Vagina (tissue), 2 donors: ENCODE data around the gene LPP. TPM values are rescaled to one million over a fixed set of nuclear protein-coding genes. Genes with fewer than 3 reads are reported as not detected.

Experiments
- DNase-seq, 2 donors: peaks; one replicate each; pipeline ENCODE4 v3.0.0-alpha.2; 2017; ENCODE audit errors: extremely low spot score in 2 of 2
- H3K27ac ChIP-seq: fragments of 200-600 bp; sonication (generic); one replicate; pipeline ENCODE4 v1.5.1; 2019
- H3K27me3 ChIP-seq: fragments of 200-600 bp; sonication (generic); one replicate; pipeline ENCODE4 v1.5.1; 2019
- H3K36me3 ChIP-seq, 2 donors: fragments of 200-600 bp; sonication (generic); one replicate each; pipeline ENCODE4 v1.5.1; 2017 to 2019
- H3K4me1 ChIP-seq: fragments of 200-600 bp; sonication (generic); one replicate; pipeline ENCODE4 v1.5.1; 2019
- H3K4me3 ChIP-seq, 2 donors: fragments of 200-600 bp; sonication (generic); 1 replicate in 1 of 2; 2 replicates in 1 of 2; pipeline ENCODE4 v1.5.1; 2016 to 2019
- H3K9me3 ChIP-seq: fragments of 200-600 bp; sonication (generic); one replicate; pipeline ENCODE4 v1.5.1; 2019
- CTCF ChIP-seq, 3 experiments: fragments of 450-650 bp in 2 of 3; fragments of 200-600 bp in 1 of 3; sonication (generic) in 1 of 3; IDR thresholded peaks; one replicate each; pipeline ENCODE4 v1.5.1; 2017 to 2019; ENCODE audit warnings: antibody characterized with exemption in 3 of 3, mild to moderate bottlenecking in 2 of 3, moderate library complexity in 2 of 3
- POLR2A ChIP-seq, 2 donors: fragments of 450-650 bp; IDR thresholded peaks; one replicate each; pipeline ENCODE4 v1.6.1; 2017; ENCODE audit warnings: antibody characterized with exemption in 2 of 2, mild to moderate bottlenecking in 2 of 2, moderate library complexity in 2 of 2
- POLR2AphosphoS5 ChIP-seq, 2 donors: sonication (generic); formaldehyde crosslinking; IDR thresholded peaks; one replicate each; pipeline ENCODE4 v1.9.0; 2017; ENCODE audit warnings: antibody characterized with exemption in 2 of 2, mild to moderate bottlenecking in 2 of 2, low read depth in 1 of 2; ENCODE audit not compliant: insufficient read depth in 1 of 2
- intact Hi-C: fragments of 100-400 bp; cut with DNase I; formaldehyde crosslinking; loops from one replicate; pipeline ENCODE4 v1.15.1; 2023
- total RNA-seq: library from RNA; depleted of rRNA; stranded (reverse); fragments of >200 nt; gene quantifications from one replicate; pipeline ENCODE4 v1.2.3, GENCODE V29; 2016

LPP gene
- total RNA-seq, 1 donor from 2014 or later, result 248 TPM

GRCh38 chr3:188558343-188559071 is 404.6 kb downstream of the LPP start:
- intact Hi-C loops, result no loop called here
- TF ChIP-seq POLR2AphosphoS5 (IDR thresholded peaks at IDR 0.05; ENCODE audit: insufficient read depth in 1 of 2, low read depth in 1 of 2) (no peak), CTCF (IDR thresholded peaks at IDR 0.05) (no peak), POLR2A (IDR thresholded peaks at IDR 0.05) (no peak)
- Histone ChIP-seq H3K36me3 (no peaks in the 10 kb centered on the region), H3K27me3 (no peaks in the 10 kb centered on the region), H3K4me3 (no peak overlapping the region), H3K4me1 (peaks cover 9% of the 10 kb centered on the region), H3K9me3 (no peaks in the 10 kb centered on the region), H3K27ac (no peak overlapping the region)
- DNase-seq, result no peak

GRCh38 chr3:188559072-188559429 is 405.1 kb downstream of the LPP start:
- H3K4me3 ChIP-seq, result no peak overlapping the region
- H3K36me3 ChIP-seq, result no peaks in the 10 kb centered on the region
- no peak for DNase-seq
- no peaks in the 10 kb centered on the region for H3K27me3 ChIP-seq
- intact Hi-C loops, result no loop called here
- no peak overlapping the region for H3K27ac ChIP-seq
- no peak for TF ChIP-seq POLR2A (IDR thresholded peaks at IDR 0.05)
- TF ChIP-seq POLR2AphosphoS5 (IDR thresholded peaks at IDR 0.05; ENCODE audit: insufficient read depth in 1 of 2, low read depth in 1 of 2), result no peak
- peaks cover 3% of the 10 kb centered on the region for H3K4me1 ChIP-seq
- no peaks in the 10 kb centered on the region for H3K9me3 ChIP-seq

GRCh38 chr3:188559856-188560255 is 405.9 kb downstream of the LPP start:
- H3K27me3 ChIP-seq, result no peaks in the 10 kb centered on the region
- DNase-seq, result no peak
- no peaks in the 10 kb centered on the region for H3K36me3 ChIP-seq
- no peak overlapping the region for H3K4me3 ChIP-seq
- intact Hi-C loops, result no loop called here
- no peak for TF ChIP-seq POLR2A (IDR thresholded peaks at IDR 0.05)
- no peak for TF ChIP-seq POLR2AphosphoS5 (IDR thresholded peaks at IDR 0.05; ENCODE audit: insufficient read depth in 1 of 2, low read depth in 1 of 2)
- no peak for TF ChIP-seq CTCF (IDR thresholded peaks at IDR 0.05)
- H3K9me3 ChIP-seq, result no peaks in the 10 kb centered on the region
- no peaks in the 10 kb centered on the region for H3K4me1 ChIP-seq
- H3K27ac ChIP-seq, result no peak overlapping the region

GRCh38 chr3:188562144-188562543 is 408.2 kb downstream of the LPP start:
- H3K9me3 ChIP-seq, result no peaks in the 10 kb centered on the region
- TF ChIP-seq CTCF (IDR thresholded peaks at IDR 0.05), result no peak
- no peak for TF ChIP-seq POLR2AphosphoS5 (IDR thresholded peaks at IDR 0.05; ENCODE audit: insufficient read depth in 1 of 2, low read depth in 1 of 2)
- TF ChIP-seq POLR2A (IDR thresholded peaks at IDR 0.05), result no peak
- H3K36me3 ChIP-seq, result no peaks in the 10 kb centered on the region
- no peak overlapping the region for H3K4me3 ChIP-seq
- DNase-seq, result no peak
- intact Hi-C loops, result no loop called here
- H3K27me3 ChIP-seq, result no peaks in the 10 kb centered on the region
- no peak overlapping the region for H3K27ac ChIP-seq
- no peaks in the 10 kb centered on the region for H3K4me1 ChIP-seq

GRCh38 chr3:188567478-188568195 is 413.7 kb downstream of the LPP start:
- no peak for TF ChIP-seq POLR2A (IDR thresholded peaks at IDR 0.05)
- no peak for TF ChIP-seq POLR2AphosphoS5 (IDR thresholded peaks at IDR 0.05; ENCODE audit: insufficient read depth in 1 of 2, low read depth in 1 of 2)
- no peak for TF ChIP-seq CTCF (IDR thresholded peaks at IDR 0.05)
- H3K4me1 ChIP-seq, result no peaks in the 10 kb centered on the region
- intact Hi-C loops, result no loop called here

More at GRCh38 chr3:188567478-188568195, 413.7 kb downstream of the LPP start:
- no peaks in the 10 kb centered on the region for H3K27me3 ChIP-seq
- no peaks in the 10 kb centered on the region for H3K9me3 ChIP-seq
- H3K4me3 ChIP-seq, result no peak overlapping the region
- no peak for DNase-seq
- H3K36me3 ChIP-seq, result no peaks in the 10 kb centered on the region
- no peak overlapping the region for H3K27ac ChIP-seq
